Activated naive CD8-positive, alpha-beta T cell treated with anti-CD3 and anti-CD28 coated beads, Interleukin-2, amount 10 ng/mL, durations not matched to agents 7 days and 5 days (primary cell): ENCODE data around the gene SLC22A2. TPM values are rescaled to one million over a fixed set of nuclear protein-coding genes. Genes with fewer than 3 reads are reported as not detected.

Experiments
- ATAC-seq: fragments of 150-1000 bp; cut with Tn5 transposase; one replicate; pipeline ENCODE4 v1.10.0; 2021; ENCODE audit warnings: low read depth, moderate library complexity
- POLR2A ChIA-PET: fragments of 350-600 bp; sonication (Branson Sonifier 250); formaldehyde crosslinking; loops from one replicate; lab custom pipeline; 2021; ENCODE audit warnings: antibody characterized with exemption; lab: Charles Lee
- DNase-seq: peaks from one replicate; pipeline ENCODE4 v3.0.0; 2021
- H3K27ac Mint-ChIP-seq: one replicate; pipeline ENCODE4 v1.8.0; 2022; ENCODE audit warnings: mild to moderate bottlenecking, mixed read lengths
- H3K27me3 Mint-ChIP-seq: one replicate; pipeline ENCODE4 v1.8.0; 2022; ENCODE audit warnings: mild to moderate bottlenecking, moderate library complexity, mixed read lengths
- H3K36me3 Mint-ChIP-seq: one replicate; pipeline ENCODE4 v1.8.0; 2021; ENCODE audit warnings: mild to moderate bottlenecking, mixed read lengths
- H3K4me1 Mint-ChIP-seq: one replicate; pipeline ENCODE4 v1.8.0; 2021; ENCODE audit warnings: mixed read lengths
- H3K4me3 Mint-ChIP-seq: one replicate; pipeline ENCODE4 v1.8.0; 2022; ENCODE audit warnings: mild to moderate bottlenecking, moderate library complexity, mixed read lengths
- H3K9me3 Mint-ChIP-seq: one replicate; pipeline ENCODE4 v1.8.0; 2021; ENCODE audit warnings: mixed read lengths
- total RNA-seq, 2 experiments: library from RNA; stranded (reverse); gene quantifications; one replicate each; pipeline ENCODE4 v1.2.3, GENCODE V29; 2021

SLC22A2 gene
- total RNA-seq, 2 experiments from 2014 or later: not detected

DNA sequence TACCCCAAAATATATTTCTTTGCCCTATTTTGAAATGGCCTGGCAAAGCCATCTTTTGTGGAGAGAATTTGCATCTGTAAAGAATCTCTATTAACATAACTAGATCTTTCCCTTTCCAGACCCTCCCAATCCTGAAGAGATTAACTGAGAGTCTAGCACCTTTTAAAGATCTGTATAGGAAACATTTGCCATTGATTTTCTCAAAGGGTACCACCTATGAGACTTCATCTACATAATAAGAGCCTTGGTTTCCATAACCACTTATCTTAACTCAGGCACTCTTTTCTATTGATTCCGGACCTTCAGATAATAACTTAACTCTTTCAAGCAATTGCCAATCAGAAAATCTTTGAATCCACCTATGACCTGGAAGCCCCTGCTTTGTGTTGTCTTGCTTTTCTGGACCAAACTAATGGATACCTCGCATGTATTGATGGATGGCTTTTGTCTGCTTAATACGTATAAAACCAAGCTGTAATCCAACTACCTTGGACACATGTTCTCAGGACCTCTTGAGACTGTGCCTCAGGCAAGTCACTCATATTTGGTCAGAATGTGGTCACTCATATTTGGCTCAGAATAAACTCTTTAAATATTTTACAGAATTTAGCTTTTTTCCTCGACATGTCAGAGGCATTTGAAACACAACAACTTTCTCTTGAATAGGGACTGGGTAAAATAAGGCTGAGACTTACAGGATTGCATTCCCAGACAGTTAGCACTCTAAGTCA lies 31.4 kb downstream of the SLC22A2 start:
- no peaks in the 10 kb centered on the region for H3K36me3 Mint-ChIP-seq
- H3K27me3 Mint-ChIP-seq: no peaks in the 10 kb centered on the region
- ATAC-seq (no peak), DNase-seq (no peak)
- no peak overlapping the region for H3K27ac Mint-ChIP-seq
- H3K9me3 Mint-ChIP-seq: peaks cover 2% of the 10 kb centered on the region
- POLR2A ChIA-PET: no interaction called here
- H3K4me3 Mint-ChIP-seq: no peak overlapping the region
- no peaks in the 10 kb centered on the region for H3K4me1 Mint-ChIP-seq

DNA sequence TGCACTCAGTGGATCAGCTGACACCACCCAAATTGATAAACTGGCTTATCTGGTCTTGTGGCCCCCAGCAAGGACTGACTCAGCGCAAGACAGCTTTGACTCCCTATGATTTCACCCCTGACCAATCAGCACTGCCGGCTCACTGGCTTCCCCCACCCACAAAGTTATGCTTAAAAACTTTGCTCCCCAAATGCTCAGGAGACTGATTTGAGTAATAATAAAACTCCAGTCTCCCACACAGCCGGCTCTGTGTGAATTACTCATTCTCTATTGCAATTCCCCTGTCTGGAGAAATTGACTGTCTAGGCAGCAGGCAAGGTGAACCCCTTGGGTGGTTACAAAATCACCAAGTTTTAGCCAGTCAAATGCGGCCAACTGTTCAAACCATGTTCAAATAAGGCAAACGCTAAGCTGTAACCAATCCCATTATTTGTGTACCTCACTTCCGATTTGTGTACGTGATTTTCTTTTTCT lies 32.5 kb downstream of the SLC22A2 start:
- no peaks in the 10 kb centered on the region for H3K36me3 Mint-ChIP-seq
- H3K4me3 Mint-ChIP-seq: no peak overlapping the region
- H3K27me3 Mint-ChIP-seq: no peaks in the 10 kb centered on the region
- ATAC-seq (no peak), DNase-seq (no peak)
- POLR2A ChIA-PET: no interaction called here
- H3K9me3 Mint-ChIP-seq: peaks cover 2% of the 10 kb centered on the region
- no peak overlapping the region for H3K27ac Mint-ChIP-seq
- H3K4me1 Mint-ChIP-seq: no peaks in the 10 kb centered on the region

- H3K9me3 Mint-ChIP-seq: peaks cover 2% of the 10 kb centered on the region
- H3K27ac Mint-ChIP-seq: no peak overlapping the region
- no peaks in the 10 kb centered on the region for H3K36me3 Mint-ChIP-seq
- POLR2A ChIA-PET: no interaction called here
- no peaks in the 10 kb centered on the region for H3K27me3 Mint-ChIP-seq
- H3K4me3 Mint-ChIP-seq: no peak overlapping the region
- DNase-seq: no peak
- no peak for ATAC-seq
- H3K4me1 Mint-ChIP-seq: no peaks in the 10 kb centered on the region
These were observed 33.9 kb downstream of the SLC22A2 start for GRCh38 chr6:160224639-160225237.

DNA sequence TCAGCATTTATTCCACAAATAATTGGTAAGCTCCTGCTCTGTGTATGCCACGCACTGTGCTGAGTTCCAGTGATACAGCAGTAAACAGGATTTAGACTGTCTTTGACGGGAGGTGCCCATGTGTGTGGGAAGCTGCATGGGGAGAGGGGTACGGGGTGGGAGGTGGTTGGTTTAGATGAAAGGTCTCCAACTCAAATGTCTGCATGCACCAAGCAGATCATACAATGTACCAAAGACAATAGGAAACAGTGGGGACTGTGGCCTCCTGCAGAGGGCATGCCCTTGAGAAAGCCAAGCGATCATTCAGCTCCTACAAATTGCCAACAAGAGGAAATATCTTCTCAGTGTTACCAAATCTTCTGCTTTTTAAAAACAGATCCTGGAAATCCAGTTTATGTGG lies 36.1 kb downstream of the SLC22A2 start:
- peaks cover 6% of the 10 kb centered on the region for H3K9me3 Mint-ChIP-seq
- H3K27ac Mint-ChIP-seq: no peak overlapping the region
- no peaks in the 10 kb centered on the region for H3K4me1 Mint-ChIP-seq
- POLR2A ChIA-PET: no interaction called here
- no peaks in the 10 kb centered on the region for H3K27me3 Mint-ChIP-seq
- no peak for ATAC-seq
- no peaks in the 10 kb centered on the region for H3K36me3 Mint-ChIP-seq
- DNase-seq: no peak
- no peak overlapping the region for H3K4me3 Mint-ChIP-seq

- no peak overlapping the region for H3K27ac Mint-ChIP-seq
- H3K9me3 Mint-ChIP-seq: peaks cover 6% of the 10 kb centered on the region
- H3K27me3 Mint-ChIP-seq: peaks cover 4% of the 10 kb centered on the region
- no peak overlapping the region for H3K4me3 Mint-ChIP-seq
- H3K4me1 Mint-ChIP-seq: no peaks in the 10 kb centered on the region
- DNase-seq (no peak), ATAC-seq (no peak)
- H3K36me3 Mint-ChIP-seq: no peaks in the 10 kb centered on the region
- POLR2A ChIA-PET: no interaction called here
These were observed 36.7 kb downstream of the SLC22A2 start for GRCh38 chr6:160221918-160222317.

DNA sequence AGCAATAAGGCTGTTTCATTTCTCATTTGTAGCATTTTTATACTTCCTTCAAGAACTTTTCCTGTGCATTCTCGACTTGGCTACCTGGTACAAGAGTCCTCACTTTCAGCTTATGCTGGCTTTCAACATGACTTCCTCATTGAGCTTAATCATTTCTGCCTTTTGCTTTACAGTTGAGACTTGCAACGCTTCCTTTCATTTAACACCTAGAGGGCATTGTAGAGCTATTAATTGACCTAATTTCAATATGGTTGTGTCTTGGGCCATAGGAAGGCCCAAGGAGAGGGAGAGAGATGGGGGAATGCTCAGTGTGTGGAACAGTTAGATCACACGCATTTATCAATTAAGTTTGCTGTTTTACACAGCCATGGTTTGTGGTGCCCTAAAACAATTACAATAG lies 37.2 kb downstream of the SLC22A2 start:
- H3K36me3 Mint-ChIP-seq: no peaks in the 10 kb centered on the region
- no peaks in the 10 kb centered on the region for H3K4me1 Mint-ChIP-seq
- H3K9me3 Mint-ChIP-seq: peaks cover 6% of the 10 kb centered on the region
- no peak for DNase-seq
- H3K4me3 Mint-ChIP-seq: no peak overlapping the region
- ATAC-seq: no peak
- no peak overlapping the region for H3K27ac Mint-ChIP-seq
- H3K27me3 Mint-ChIP-seq: peaks cover 5% of the 10 kb centered on the region
- POLR2A ChIA-PET: no interaction called here

DNA sequence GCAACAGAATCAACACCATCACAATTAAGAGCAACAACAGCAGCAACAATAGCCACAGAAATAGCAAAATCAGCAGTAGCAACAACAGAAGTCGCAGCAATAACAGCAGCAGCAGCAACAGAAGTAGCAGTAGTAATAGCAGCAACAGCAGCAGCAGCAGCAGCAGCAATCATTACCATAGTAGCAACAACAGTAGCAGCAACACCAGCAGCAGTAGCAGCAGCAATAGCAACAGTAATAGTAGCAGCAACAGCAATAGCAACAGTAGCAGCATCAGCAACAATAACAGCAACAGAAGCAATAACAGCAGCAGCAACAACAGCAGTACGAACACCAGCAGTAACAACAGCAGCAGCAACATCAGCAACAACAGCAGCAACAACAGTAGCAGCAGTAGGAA lies 39.8 kb downstream of the SLC22A2 start:
- peaks cover 6% of the 10 kb centered on the region for H3K9me3 Mint-ChIP-seq
- ATAC-seq (no peak), DNase-seq (no peak)
- H3K27me3 Mint-ChIP-seq: peaks cover 5% of the 10 kb centered on the region
- no peak overlapping the region for H3K4me3 Mint-ChIP-seq
- no peak overlapping the region for H3K27ac Mint-ChIP-seq
- POLR2A ChIA-PET: no interaction called here
- no peaks in the 10 kb centered on the region for H3K36me3 Mint-ChIP-seq
- H3K4me1 Mint-ChIP-seq: no peaks in the 10 kb centered on the region

- Mint-ChIP-seq H3K36me3 (no peaks in the 10 kb centered on the region), H3K27me3 (peaks cover 8% of the 10 kb centered on the region)
These were observed 40.8 kb downstream of the SLC22A2 start for GRCh38 chr6:160217863-160218262.

GRCh38 chr6:160217073-160217472 lies 41.5 kb downstream of the SLC22A2 start:
- no peak overlapping the region for H3K27ac Mint-ChIP-seq
- H3K4me3 Mint-ChIP-seq: no peak overlapping the region
- ATAC-seq (no peak), DNase-seq (no peak)
- POLR2A ChIA-PET: no interaction called here
- peaks cover 8% of the 10 kb centered on the region for H3K27me3 Mint-ChIP-seq
- H3K9me3 Mint-ChIP-seq: peaks cover 6% of the 10 kb centered on the region
- no peaks in the 10 kb centered on the region for H3K4me1 Mint-ChIP-seq
- no peaks in the 10 kb centered on the region for H3K36me3 Mint-ChIP-seq

More at GRCh38 chr6:160217863-160218262, 40.8 kb downstream of the SLC22A2 start:
- Mint-ChIP-seq H3K4me1 (no peaks in the 10 kb centered on the region), H3K27ac (no peak overlapping the region), H3K9me3 (peaks cover 6% of the 10 kb centered on the region), H3K4me3 (no peak overlapping the region)
- POLR2A ChIA-PET: no interaction called here
- no peak for DNase-seq
- ATAC-seq: no peak

DNA sequence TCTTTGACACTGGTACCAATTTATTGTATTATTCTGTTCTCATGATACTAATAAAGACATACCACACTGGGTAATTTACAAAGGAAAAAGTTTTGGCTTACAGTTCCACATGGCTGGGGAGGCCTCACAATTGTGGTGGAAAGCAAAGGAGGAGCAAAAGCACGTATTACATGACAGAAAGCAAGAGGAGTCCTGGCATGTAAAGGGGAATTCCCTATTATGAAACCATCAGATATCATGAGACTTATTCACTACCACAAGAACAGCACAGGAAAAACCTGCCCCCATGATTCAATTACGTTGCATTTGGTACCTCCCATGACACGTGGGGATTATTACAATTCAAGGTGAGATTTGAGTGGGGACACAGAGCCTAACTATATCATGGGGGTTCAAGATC lies 43.4 kb downstream of the SLC22A2 start:
- ATAC-seq (no peak), DNase-seq (no peak)
- H3K9me3 Mint-ChIP-seq: peaks cover 8% of the 10 kb centered on the region
- no peaks in the 10 kb centered on the region for H3K4me1 Mint-ChIP-seq
- no peak overlapping the region for H3K27ac Mint-ChIP-seq
- H3K27me3 Mint-ChIP-seq: peaks cover 14% of the 10 kb centered on the region
- no peaks in the 10 kb centered on the region for H3K36me3 Mint-ChIP-seq
- H3K4me3 Mint-ChIP-seq: no peak overlapping the region
- POLR2A ChIA-PET: no interaction called here

- POLR2A ChIA-PET: no interaction called here
- no peak overlapping the region for H3K4me3 Mint-ChIP-seq
- peaks cover 2% of the 10 kb centered on the region for H3K9me3 Mint-ChIP-seq
- H3K27ac Mint-ChIP-seq: no peak overlapping the region
- no peak for ATAC-seq
- H3K36me3 Mint-ChIP-seq: no peaks in the 10 kb centered on the region
- DNase-seq: no peak
- H3K27me3 Mint-ChIP-seq: peaks cover 8% of the 10 kb centered on the region
- H3K4me1 Mint-ChIP-seq: no peaks in the 10 kb centered on the region
These were observed 51.0 kb downstream of the SLC22A2 start for GRCh38 chr6:160207618-160208017.

DNA sequence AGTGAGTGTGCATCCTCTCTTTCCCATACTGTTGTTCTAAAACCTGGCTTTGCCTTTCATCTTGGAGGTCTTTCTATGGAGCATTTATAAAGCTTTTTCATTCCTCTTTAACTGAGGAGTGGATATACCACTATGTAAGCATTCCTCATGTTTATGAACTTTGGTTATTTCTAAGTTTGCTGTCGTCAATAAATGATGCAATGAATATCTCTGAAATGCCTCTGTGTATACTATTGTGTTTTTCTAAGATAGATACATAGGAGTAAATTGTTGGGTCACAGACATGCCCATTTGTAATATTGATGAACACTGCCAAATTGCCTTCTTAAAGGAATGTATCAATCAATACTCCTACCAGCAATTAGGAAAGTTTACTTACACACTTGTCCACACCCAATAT lies 53.9 kb downstream of the SLC22A2 start:
- POLR2A ChIA-PET: no interaction called here
- Mint-ChIP-seq H3K9me3 (no peaks in the 10 kb centered on the region), H3K4me1 (no peaks in the 10 kb centered on the region), H3K27ac (no peak overlapping the region), H3K36me3 (no peaks in the 10 kb centered on the region), H3K4me3 (no peak overlapping the region), H3K27me3 (peaks cover 4% of the 10 kb centered on the region)
- no peak for ATAC-seq
- DNase-seq: no peak

GRCh38 chr6:160203953-160204352 lies 54.7 kb downstream of the SLC22A2 start:
- Mint-ChIP-seq H3K27ac (no peak overlapping the region), H3K4me1 (no peaks in the 10 kb centered on the region), H3K9me3 (no peaks in the 10 kb centered on the region), H3K36me3 (no peaks in the 10 kb centered on the region), H3K4me3 (no peak overlapping the region), H3K27me3 (peaks cover 6% of the 10 kb centered on the region)
- DNase-seq: no peak
- POLR2A ChIA-PET: no interaction called here
- ATAC-seq: no peak

- POLR2A ChIA-PET: no interaction called here
- Mint-ChIP-seq H3K27ac (no peak overlapping the region), H3K27me3 (peaks cover 8% of the 10 kb centered on the region)
These were observed 55.1 kb downstream of the SLC22A2 start for GRCh38 chr6:160203522-160203921.

More at GRCh38 chr6:160203522-160203921, 55.1 kb downstream of the SLC22A2 start:
- no peak for DNase-seq
- Mint-ChIP-seq H3K36me3 (no peaks in the 10 kb centered on the region), H3K4me1 (no peaks in the 10 kb centered on the region), H3K9me3 (no peaks in the 10 kb centered on the region), H3K4me3 (no peak overlapping the region)
- no peak for ATAC-seq
